GM23338 (cell line): ENCODE measurements around the gene WBP11. TPM values are rescaled to one million over a fixed set of nuclear protein-coding genes. Genes with fewer than 3 reads are reported as not detected.

Experiments used
- ATAC-seq: fragments of 200-7000 bp; cut with Tn5 transposase; 3 replicates; pipeline ENCODE4 v1.9.1; 2020
- DNase-seq: peaks from one replicate; pipeline ENCODE4 v3.0.0-alpha.2; 2015; ENCODE audit warnings: low spot score
- H2AFZ ChIP-seq: fragments of 200-600 bp; sonication (generic); 2 replicates; pipeline ENCODE4 v1.8.0; 2016; ENCODE audit warnings: antibody characterized with exemption, mild to moderate bottlenecking, moderate library complexity
- H3F3A ChIP-seq: fragments of 200-600 bp; sonication (generic); replicated peaks from 2 replicates; pipeline ENCODE4 v1.8.0; 2017; ENCODE audit warnings: antibody characterized with exemption, mixed run types, low read depth
- H3K27ac ChIP-seq: fragments of 200-600 bp; sonication (generic); 2 replicates; pipeline ENCODE4 v1.6.1; 2016; ENCODE audit warnings: low read depth
- H3K27me3 ChIP-seq: fragments of 200-600 bp; sonication (generic); 2 replicates; pipeline ENCODE4 v1.8.0; 2016; ENCODE audit warnings: mild to moderate bottlenecking, mixed run types, moderate library complexity; ENCODE audit not compliant: insufficient read depth
- H3K36me3 ChIP-seq: fragments of 200-600 bp; sonication (generic); 2 replicates; pipeline ENCODE4 v1.8.0; 2016; ENCODE audit warnings: mild to moderate bottlenecking; ENCODE audit not compliant: insufficient read depth
- H3K4me1 ChIP-seq: fragments of 200-600 bp; sonication (generic); 2 replicates; pipeline ENCODE4 v1.8.0; 2016; ENCODE audit warnings: mild to moderate bottlenecking, moderate library complexity; ENCODE audit not compliant: insufficient read depth
- H3K4me2 ChIP-seq: fragments of 200-600 bp; sonication (generic); 2 replicates; pipeline ENCODE4 v1.7.1; 2017; ENCODE audit warnings: mixed run types
- H3K4me3 ChIP-seq: fragments of 200-600 bp; sonication (generic); 2 replicates; pipeline ENCODE4 v1.6.1; 2016; ENCODE audit warnings: mixed run types
- H3K79me2 ChIP-seq: fragments of 200-600 bp; sonication (generic); replicated peaks from 2 replicates; pipeline ENCODE4 v1.8.0; 2017; ENCODE audit warnings: mild to moderate bottlenecking; ENCODE audit not compliant: insufficient read depth
- H3K9me2 ChIP-seq: fragments of 200-600 bp; sonication (generic); 2 replicates; pipeline ENCODE4 v1.8.0; 2017; ENCODE audit not compliant: insufficient read depth
- H4K20me1 ChIP-seq: fragments of 200-600 bp; sonication (generic); replicated peaks from 2 replicates; pipeline ENCODE4 v1.8.0; 2017; ENCODE audit warnings: mild to moderate bottlenecking; ENCODE audit not compliant: insufficient read depth
- H3K27ac Mint-ChIP-seq: 2 replicates; pipeline ENCODE4 v1.8.0; 2020; ENCODE audit warnings: inconsistent platforms, mild to moderate bottlenecking, moderate library complexity, mixed read lengths
- H3K27me3 Mint-ChIP-seq: 3 replicates; pipeline ENCODE4 v1.8.0; 2022; ENCODE audit warnings: low read depth, mild to moderate bottlenecking, moderate library complexity, mixed read lengths, inconsistent platforms; ENCODE audit not compliant: insufficient read depth, poor library complexity
- H3K36me3 Mint-ChIP-seq: 3 replicates; pipeline ENCODE4 v1.8.0; 2021; ENCODE audit warnings: low read depth, mild to moderate bottlenecking, inconsistent platforms, moderate library complexity, mixed read lengths
- H3K4me1 Mint-ChIP-seq: 3 replicates; pipeline ENCODE4 v1.8.0; 2020; ENCODE audit warnings: mild to moderate bottlenecking, inconsistent platforms, mixed read lengths
- H3K4me3 Mint-ChIP-seq: 3 replicates; pipeline ENCODE4 v1.8.0; 2021; ENCODE audit warnings: moderate library complexity, mild to moderate bottlenecking, inconsistent platforms, mixed read lengths
- H3K9me3 Mint-ChIP-seq: 3 replicates; pipeline ENCODE4 v1.8.0; 2020; ENCODE audit warnings: moderate library complexity, mild to moderate bottlenecking, inconsistent platforms, mixed read lengths
- CREB1 ChIP-seq: fragments of 250-450 bp; sonication (Bioruptor Pico); IDR thresholded peaks from 2 replicates; pipeline ENCODE4 v1.5.0; 2020; ENCODE audit warnings: low read depth, mild to moderate bottlenecking, moderate library complexity
- EZH2 ChIP-seq: fragments of 200-600 bp; sonication (generic); IDR thresholded peaks from one replicate; pipeline ENCODE4 v1.8.0; 2017; ENCODE audit warnings: antibody characterized with exemption, mild to moderate bottlenecking, low read depth; ENCODE audit not compliant: unreplicated experiment
- EZH2phosphoT487 ChIP-seq: fragments of 200-600 bp; sonication (generic); IDR thresholded peaks from one replicate; pipeline ENCODE4 v1.8.1; 2018; ENCODE audit warnings: antibody characterized with exemption; ENCODE audit not compliant: unreplicated experiment
- JUNB ChIP-seq: IDR thresholded peaks from one replicate; pipeline ENCODE4 v1.6.1; 2016; ENCODE audit warnings: antibody characterized with exemption; ENCODE audit not compliant: unreplicated experiment
- NANOG ChIP-seq: IDR thresholded peaks from 2 replicates; pipeline ENCODE4 v1.6.1; 2016; ENCODE audit warnings: antibody characterized with exemption, borderline replicate concordance
- POLR2AphosphoS5 ChIP-seq: IDR thresholded peaks from 2 replicates; pipeline ENCODE4 v1.6.1; 2016; ENCODE audit warnings: antibody characterized with exemption, low read depth
- REST ChIP-seq: IDR thresholded peaks from one replicate; pipeline ENCODE4 v1.6.1; 2018; ENCODE audit warnings: antibody characterized with exemption; ENCODE audit not compliant: unreplicated experiment
- STAT1 ChIP-seq: IDR thresholded peaks from one replicate; pipeline ENCODE4 v1.6.1; 2016; ENCODE audit warnings: antibody characterized with exemption; ENCODE audit not compliant: unreplicated experiment
- ZNF114 ChIP-seq: fragments of 250-450 bp; sonication (Bioruptor Pico); IDR thresholded peaks from 2 replicates; pipeline ENCODE4 v1.5.0; 2020; ENCODE audit warnings: mild to moderate bottlenecking, moderate library complexity
- ZNF331 ChIP-seq: fragments of 250-450 bp; sonication (Bioruptor Pico); IDR thresholded peaks from 2 replicates; pipeline ENCODE4 v1.5.0; 2020; ENCODE audit warnings: low read depth, mild to moderate bottlenecking, moderate library complexity
- ZNF462 ChIP-seq: fragments of 250-450 bp; sonication (Bioruptor Pico); IDR thresholded peaks from 2 replicates; pipeline ENCODE4 v1.5.0; 2020; ENCODE audit warnings: mild to moderate bottlenecking, moderate library complexity
- polyA plus RNA-seq: library from polyadenylated mRNA; unstranded; fragments of >200 nt; fragmentation: Nextera tagmentation; extraction: Ambion mirVana; gene quantifications from 2 replicates; pipeline ENCODE4 v1.2.1, GENCODE V29; 2016
- total RNA-seq: library from RNA; depleted of rRNA; stranded (reverse); fragments of >200 nt; shearing (Covaris generic); gene quantifications from 2 replicates; pipeline ENCODE4 v1.2.3, GENCODE V29; 2014
- TF ChIP-seq, protein P1 (sequence below), 2 experiments: fragments of 200-600 bp in 1 of 2; sonication (generic) in 1 of 2; conservative IDR thresholded peaks; 2 replicates each; pipeline versions ENCODE4 v1.5.1 to v1.6.1; 2016 to 2017; ENCODE audit warnings: antibody characterized with exemption in 2 of 2, low read depth in 2 of 2, mild to moderate bottlenecking in 2 of 2, moderate library complexity in 1 of 2
- TF ChIP-seq, protein P2 (sequence below): IDR thresholded peaks from 2 replicates; pipeline ENCODE4 v1.6.1; 2016; ENCODE audit warnings: antibody characterized with exemption

The WBP11 gene
- total and polyA plus RNA-seq, 2 experiments from 2014 or later: 57.1 to 148 TPM

DNA sequence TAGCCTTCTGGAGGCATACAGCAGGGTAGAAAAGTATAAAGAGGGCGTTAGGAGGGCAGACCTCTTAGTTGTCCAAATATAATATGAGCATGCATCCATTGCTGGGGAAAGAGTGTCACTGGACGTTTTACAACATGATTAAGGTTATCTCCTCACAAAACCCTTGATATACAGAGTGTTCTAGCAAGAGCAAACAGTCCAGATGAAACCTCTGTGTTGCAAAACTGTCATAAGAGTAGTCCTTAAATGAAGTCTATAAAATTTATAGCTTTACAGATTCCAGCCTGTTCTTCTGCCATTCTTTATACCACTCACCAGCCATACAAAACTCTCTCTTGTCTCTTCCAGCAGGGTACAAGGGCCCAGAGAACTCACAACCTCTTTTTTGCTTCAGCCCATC, 21.7 kb downstream of the WBP11 start:
- Histone ChIP-seq H2AFZ (no peak overlapping the region), H3K4me1 (peaks cover 12% of the 10 kb centered on the region), H3K9me2 (no peaks in the 10 kb centered on the region), H3K79me2 (no peaks in the 10 kb centered on the region), H4K20me1 (0 out of 2 replicates have a peak, but pooled peaks cover 9% of the 10 kb centered on the region), H3K36me3 (peaks cover 4% of the 10 kb centered on the region; the same call in 1 of the 2 replicates), H3K4me3 (no peak overlapping the region), H3K4me2 (no peak overlapping the region), H3K27me3 (no peaks in the 10 kb centered on the region), H3K27ac (no peak overlapping the region), H3F3A (no peaks in the 10 kb centered on the region)
- H3K36me3 Mint-ChIP-seq: peaks cover 3% of the 10 kb centered on the region; the same call in 2 of the 3 replicates
- TF ChIP-seq REST (no peak), POLR2AphosphoS5 (no peak), NANOG (no peak), EZH2phosphoT487 (no peak), ZNF462 (no peak), EZH2 (no peak), ZNF114 (CRISPR knock-in tag) (no peak), CREB1 (CRISPR knock-in tag) (no peak), JUNB (no peak), ZNF331 (CRISPR knock-in tag) (no peak), STAT1 (no peak)
- TF ChIP-seq, protein P1, sequence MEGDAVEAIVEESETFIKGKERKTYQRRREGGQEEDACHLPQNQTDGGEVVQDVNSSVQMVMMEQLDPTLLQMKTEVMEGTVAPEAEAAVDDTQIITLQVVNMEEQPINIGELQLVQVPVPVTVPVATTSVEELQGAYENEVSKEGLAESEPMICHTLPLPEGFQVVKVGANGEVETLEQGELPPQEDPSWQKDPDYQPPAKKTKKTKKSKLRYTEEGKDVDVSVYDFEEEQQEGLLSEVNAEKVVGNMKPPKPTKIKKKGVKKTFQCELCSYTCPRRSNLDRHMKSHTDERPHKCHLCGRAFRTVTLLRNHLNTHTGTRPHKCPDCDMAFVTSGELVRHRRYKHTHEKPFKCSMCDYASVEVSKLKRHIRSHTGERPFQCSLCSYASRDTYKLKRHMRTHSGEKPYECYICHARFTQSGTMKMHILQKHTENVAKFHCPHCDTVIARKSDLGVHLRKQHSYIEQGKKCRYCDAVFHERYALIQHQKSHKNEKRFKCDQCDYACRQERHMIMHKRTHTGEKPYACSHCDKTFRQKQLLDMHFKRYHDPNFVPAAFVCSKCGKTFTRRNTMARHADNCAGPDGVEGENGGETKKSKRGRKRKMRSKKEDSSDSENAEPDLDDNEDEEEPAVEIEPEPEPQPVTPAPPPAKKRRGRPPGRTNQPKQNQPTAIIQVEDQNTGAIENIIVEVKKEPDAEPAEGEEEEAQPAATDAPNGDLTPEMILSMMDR (conservative IDR thresholded peaks at IDR 0.05; ENCODE audit: low read depth in 2 of 2): no peak
- TF ChIP-seq, protein P2, sequence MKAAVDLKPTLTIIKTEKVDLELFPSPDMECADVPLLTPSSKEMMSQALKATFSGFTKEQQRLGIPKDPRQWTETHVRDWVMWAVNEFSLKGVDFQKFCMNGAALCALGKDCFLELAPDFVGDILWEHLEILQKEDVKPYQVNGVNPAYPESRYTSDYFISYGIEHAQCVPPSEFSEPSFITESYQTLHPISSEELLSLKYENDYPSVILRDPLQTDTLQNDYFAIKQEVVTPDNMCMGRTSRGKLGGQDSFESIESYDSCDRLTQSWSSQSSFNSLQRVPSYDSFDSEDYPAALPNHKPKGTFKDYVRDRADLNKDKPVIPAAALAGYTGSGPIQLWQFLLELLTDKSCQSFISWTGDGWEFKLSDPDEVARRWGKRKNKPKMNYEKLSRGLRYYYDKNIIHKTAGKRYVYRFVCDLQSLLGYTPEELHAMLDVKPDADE: no peak
- peaks cover 1% of the 10 kb centered on the region for H3K27me3 Mint-ChIP-seq
- no peaks in the 10 kb centered on the region for H3K9me3 Mint-ChIP-seq
- H3K27ac Mint-ChIP-seq: peak overlapping the region; percentile 53; the same call in 1 of the 2 replicates
- ATAC-seq: no peak
- H3K4me3 Mint-ChIP-seq: no peak overlapping the region
- DNase-seq: no peak
- peaks cover 13% of the 10 kb centered on the region for H3K4me1 Mint-ChIP-seq
